DND-41 (cell line): ENCODE data around the gene MRPL55.

Experiments used
- ATAC-seq: fragments of 200-7000 bp; cut with Tn5 transposase; 3 replicates; pipeline ENCODE4 v1.9.1; 2021; ENCODE audit warnings: low read depth; ENCODE audit not compliant: insufficient read depth
- DNase-seq: peaks from one replicate; pipeline ENCODE4 v3.0.0-alpha.2; 2020
- H2AFZ ChIP-seq: 2 replicates; pipeline ENCODE4 v1.6.0; 2012; ENCODE audit warnings: low read depth, low read length
- H3K27ac ChIP-seq: 2 replicates; pipeline ENCODE4 v1.5.1; 2012; ENCODE audit warnings: low read length, inconsistent platforms
- H3K27me3 ChIP-seq: fragments of 200-600 bp; sonication (generic); 2 replicates; pipeline ENCODE4 v1.6.0; 2012; ENCODE audit warnings: low read length, mild to moderate bottlenecking, inconsistent platforms; ENCODE audit not compliant: insufficient read depth, poor library complexity
- H3K36me3 ChIP-seq: 2 replicates; pipeline ENCODE4 v1.5.1; 2012; ENCODE audit warnings: low read length, inconsistent platforms; ENCODE audit not compliant: insufficient read depth
- H3K4me1 ChIP-seq: 2 replicates; pipeline ENCODE4 v1.5.1; 2012; ENCODE audit warnings: mild to moderate bottlenecking, low read length; ENCODE audit not compliant: insufficient read depth
- H3K4me2 ChIP-seq: 2 replicates; pipeline ENCODE4 v1.6.0; 2012; ENCODE audit warnings: mild to moderate bottlenecking, moderate library complexity, low read length, inconsistent platforms; ENCODE audit not compliant: insufficient read depth
- H3K4me3 ChIP-seq, 2 experiments: fragments of 200-600 bp in 1 of 2; shearing (Covaris generic) in 1 of 2; 2 replicates each; pipeline ENCODE4 v1.5.1; 2012 to 2016; ENCODE audit warnings: inconsistent platforms in 2 of 2, low read length in 2 of 2, mild to moderate bottlenecking in 2 of 2, low read depth in 1 of 2, moderate library complexity in 1 of 2
- H3K79me2 ChIP-seq: 2 replicates; pipeline ENCODE4 v1.6.0; 2012; ENCODE audit warnings: low read length, inconsistent platforms; ENCODE audit not compliant: insufficient read depth
- H3K9ac ChIP-seq: 2 replicates; pipeline ENCODE4 v1.6.0; 2012; ENCODE audit warnings: low read depth, mild to moderate bottlenecking, inconsistent platforms, low read length, moderate library complexity
- H3K9me3 ChIP-seq: 2 replicates; pipeline ENCODE4 v1.5.1; 2012; ENCODE audit warnings: low read length, moderate library complexity, mild to moderate bottlenecking, inconsistent platforms; ENCODE audit not compliant: insufficient read depth, severe bottlenecking
- H4K20me1 ChIP-seq: 2 replicates; pipeline ENCODE4 v1.6.0; 2012; ENCODE audit warnings: low read length; ENCODE audit not compliant: insufficient read depth
- CTCF ChIP-seq: IDR thresholded peaks from 2 replicates; pipeline ENCODE4 v1.5.1; 2012; ENCODE audit warnings: borderline replicate concordance, low read length, moderate library complexity, mild to moderate bottlenecking; ENCODE audit not compliant: poor library complexity, severe bottlenecking; ENCODE audit errors: extremely low read depth
- EZH2 ChIP-seq: IDR thresholded peaks from 3 replicates; pipeline ENCODE4 v1.6.1; 2012; ENCODE audit warnings: borderline replicate concordance, low read depth, mild to moderate bottlenecking, moderate library complexity, low read length, inconsistent platforms; ENCODE audit not compliant: severe bottlenecking

MRPL55 gene

DNA sequence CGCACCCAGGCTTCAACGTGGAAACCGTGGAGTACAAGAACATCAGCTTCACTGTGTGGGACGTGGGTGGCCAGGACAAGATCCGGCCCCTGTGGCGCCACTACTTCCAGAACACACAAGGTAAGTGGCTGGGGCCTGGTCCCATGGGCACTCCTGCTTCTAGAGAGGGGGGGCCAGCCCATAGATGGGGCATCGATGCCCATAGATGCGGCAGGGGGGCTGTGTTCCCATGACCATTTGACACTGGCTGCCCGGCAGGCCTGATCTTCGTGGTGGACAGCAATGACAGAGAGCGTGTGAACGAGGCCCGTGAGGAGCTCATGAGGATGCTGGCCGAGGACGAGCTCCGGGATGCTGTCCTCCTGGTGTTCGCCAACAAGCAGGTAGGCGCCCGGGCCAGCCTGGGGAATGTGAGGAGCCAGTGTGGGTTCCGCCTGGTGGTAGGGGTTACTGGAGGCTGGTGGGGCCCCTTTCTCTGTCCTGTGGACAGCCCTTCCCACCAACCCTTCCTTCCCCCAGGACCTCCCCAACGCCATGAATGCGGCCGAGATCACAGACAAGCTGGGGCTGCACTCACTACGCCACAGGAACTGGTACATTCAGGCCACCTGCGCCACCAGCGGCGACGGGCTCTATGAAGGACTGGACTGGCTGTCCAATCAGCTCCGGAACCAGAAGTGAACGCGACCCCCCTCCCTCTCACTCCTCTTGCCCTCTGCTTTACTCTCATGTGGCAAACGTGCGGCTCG, 11.6 kb downstream of the MRPL55 start:
- no peak overlapping the region for H3K4me3 ChIP-seq
- H3K9ac ChIP-seq = no peak overlapping the region
- H4K20me1 ChIP-seq = peaks cover 91% of the 10 kb centered on the region
- no peak overlapping the region for H3K4me2 ChIP-seq
- H3K9me3 ChIP-seq = peaks cover 22% of the 10 kb centered on the region
- H3K4me1 ChIP-seq = peaks cover 20% of the 10 kb centered on the region
- H2AFZ ChIP-seq = no peak overlapping the region
- H3K79me2 ChIP-seq = peaks cover 88% of the 10 kb centered on the region
- ATAC-seq (no peak), DNase-seq (peak; percentile 4)
- peaks cover 80% of the 10 kb centered on the region for H3K36me3 ChIP-seq
- TF ChIP-seq CTCF (no peak), EZH2 (no peak)
- H3K27me3 ChIP-seq = no peaks in the 10 kb centered on the region
- H3K27ac ChIP-seq = no peak overlapping the region

- Histone ChIP-seq H3K4me2 (no peak overlapping the region), H3K27me3 (no peaks in the 10 kb centered on the region), H3K9ac (no peak overlapping the region), H3K79me2 (peaks cover 88% of the 10 kb centered on the region), H3K27ac (no peak overlapping the region), H2AFZ (no peak overlapping the region), H3K4me1 (peaks cover 12% of the 10 kb centered on the region), H4K20me1 (peaks cover 91% of the 10 kb centered on the region), H3K36me3 (peaks cover 88% of the 10 kb centered on the region), H3K9me3 (peaks cover 27% of the 10 kb centered on the region), H3K4me3 (no peak overlapping the region)
- TF ChIP-seq EZH2 = no peak
- TF ChIP-seq CTCF = no peak
- peak; percentile 3 for DNase-seq
- ATAC-seq = no peak
Measured at GRCh38 chr1:228096416-228097332, 12.4 kb downstream of the MRPL55 start.

- no peak overlapping the region for H2AFZ ChIP-seq
- H4K20me1 ChIP-seq = peaks cover 91% of the 10 kb centered on the region
- peaks cover 30% of the 10 kb centered on the region for H3K9me3 ChIP-seq
- no peak for TF ChIP-seq EZH2
- TF ChIP-seq CTCF = no peak
- no peak overlapping the region for H3K4me2 ChIP-seq
- DNase-seq = peak; percentile 1
- no peak overlapping the region for H3K27ac ChIP-seq
- H3K79me2 ChIP-seq = peaks cover 93% of the 10 kb centered on the region
- H3K27me3 ChIP-seq = no peaks in the 10 kb centered on the region
- peaks cover 4% of the 10 kb centered on the region for H3K4me1 ChIP-seq
- no peak for ATAC-seq
- H3K9ac ChIP-seq = no peak overlapping the region
- H3K36me3 ChIP-seq = peaks cover 92% of the 10 kb centered on the region
- no peak overlapping the region for H3K4me3 ChIP-seq
Measured at GRCh38 chr1:228095938-228096337, 13.2 kb downstream of the MRPL55 start.
